NCI-H2171 (cell line): ENCODE results near the gene NDST1.
"Not testable (repeated sequence)": the region's sequence is repeated elsewhere in the genome, so short reads cannot be mapped to it uniquely, and the experiment has no call there.

ENCODE experiments used
- DNase-seq: peaks from one replicate; lab custom pipeline; 2025; lab: John Stamatoyannopoulos, UW

The NDST1 gene

DNA sequence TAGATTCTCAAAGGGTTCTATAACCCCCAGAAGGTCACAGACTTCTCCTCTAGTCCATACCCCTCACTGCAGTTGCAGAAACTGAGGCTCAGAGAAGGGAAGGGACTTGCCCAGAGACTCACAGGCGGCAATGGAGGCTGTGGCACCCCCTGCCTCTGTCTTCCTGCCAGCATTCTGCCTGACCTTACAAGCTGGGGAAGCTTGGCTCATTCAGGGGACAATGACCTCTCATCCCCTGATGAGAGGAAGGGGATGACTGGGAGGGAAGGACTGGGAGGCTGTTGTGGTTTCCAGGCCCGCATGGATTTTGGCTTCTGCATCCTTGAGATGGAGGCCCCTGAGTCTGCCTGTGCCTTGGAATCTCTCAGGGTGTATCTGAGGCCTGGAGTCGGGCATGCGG is 897 bp downstream of the NDST1 start:
- DNase-seq = no peak

DNA sequence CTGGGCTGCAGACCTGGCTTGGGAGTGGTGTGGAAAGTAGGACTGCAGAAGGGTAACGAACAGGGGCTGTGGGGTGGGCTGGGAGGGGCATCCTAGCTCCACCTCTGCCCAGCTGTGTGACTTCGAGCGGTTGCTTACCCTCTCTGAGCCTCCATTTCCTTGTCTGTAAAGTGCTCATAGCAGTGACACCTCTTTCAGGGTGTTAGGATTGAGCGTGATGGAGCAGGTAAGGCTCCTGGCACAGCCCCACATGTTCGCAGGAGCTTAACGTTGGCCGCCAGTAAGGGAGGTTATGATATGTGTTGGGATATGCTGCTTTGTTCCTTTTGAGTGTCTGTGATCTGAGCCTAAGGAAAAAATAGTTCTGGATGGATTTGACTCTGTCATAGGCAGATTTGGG is 2.1 kb downstream of the NDST1 start:
- no peak for DNase-seq

DNA sequence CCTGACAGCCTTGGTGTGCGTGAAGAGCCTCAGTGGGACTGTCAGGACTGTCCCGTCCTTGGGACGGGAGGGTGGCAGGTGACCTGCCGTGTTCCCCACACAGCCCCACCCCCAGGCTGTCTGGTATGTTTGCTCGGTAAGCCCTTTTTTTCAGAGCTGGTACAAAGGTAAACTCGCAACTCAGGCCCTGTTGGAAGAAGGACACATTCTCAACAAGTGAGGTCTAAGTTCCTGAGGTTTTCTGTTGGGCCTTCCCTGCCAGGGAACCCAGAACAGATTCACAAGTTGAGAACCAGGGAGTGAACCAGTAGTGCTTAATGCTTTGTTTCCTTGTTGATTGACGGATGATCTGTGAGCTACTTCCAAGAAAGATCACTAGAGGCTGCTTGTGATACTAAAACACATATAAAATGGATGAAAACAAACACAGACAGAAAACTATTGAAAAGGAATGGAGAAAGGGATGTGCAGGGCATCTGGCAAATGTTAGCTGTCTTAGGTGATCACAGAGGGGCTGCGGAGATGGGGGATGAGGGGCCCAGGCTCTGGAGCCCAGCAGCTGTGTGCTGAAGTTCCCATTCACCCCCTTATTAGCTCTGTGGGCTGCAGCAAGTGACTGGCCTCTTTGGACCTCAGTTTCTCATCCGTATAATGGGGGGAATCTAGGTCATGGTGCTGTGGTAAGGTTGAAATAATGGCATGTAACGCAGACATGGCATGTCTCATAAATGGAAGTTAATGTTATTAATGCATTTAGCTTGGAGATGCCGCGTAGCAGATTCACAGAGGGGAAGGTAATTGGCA is 2.7 kb downstream of the NDST1 start:
- DNase-seq = no peak

GRCh38 chr5:150511578-150512367 is 3.8 kb downstream of the NDST1 start:
- DNase-seq = no peak

GRCh38 chr5:150512368-150512747 is 4.4 kb downstream of the NDST1 start:
- no peak for DNase-seq

DNA sequence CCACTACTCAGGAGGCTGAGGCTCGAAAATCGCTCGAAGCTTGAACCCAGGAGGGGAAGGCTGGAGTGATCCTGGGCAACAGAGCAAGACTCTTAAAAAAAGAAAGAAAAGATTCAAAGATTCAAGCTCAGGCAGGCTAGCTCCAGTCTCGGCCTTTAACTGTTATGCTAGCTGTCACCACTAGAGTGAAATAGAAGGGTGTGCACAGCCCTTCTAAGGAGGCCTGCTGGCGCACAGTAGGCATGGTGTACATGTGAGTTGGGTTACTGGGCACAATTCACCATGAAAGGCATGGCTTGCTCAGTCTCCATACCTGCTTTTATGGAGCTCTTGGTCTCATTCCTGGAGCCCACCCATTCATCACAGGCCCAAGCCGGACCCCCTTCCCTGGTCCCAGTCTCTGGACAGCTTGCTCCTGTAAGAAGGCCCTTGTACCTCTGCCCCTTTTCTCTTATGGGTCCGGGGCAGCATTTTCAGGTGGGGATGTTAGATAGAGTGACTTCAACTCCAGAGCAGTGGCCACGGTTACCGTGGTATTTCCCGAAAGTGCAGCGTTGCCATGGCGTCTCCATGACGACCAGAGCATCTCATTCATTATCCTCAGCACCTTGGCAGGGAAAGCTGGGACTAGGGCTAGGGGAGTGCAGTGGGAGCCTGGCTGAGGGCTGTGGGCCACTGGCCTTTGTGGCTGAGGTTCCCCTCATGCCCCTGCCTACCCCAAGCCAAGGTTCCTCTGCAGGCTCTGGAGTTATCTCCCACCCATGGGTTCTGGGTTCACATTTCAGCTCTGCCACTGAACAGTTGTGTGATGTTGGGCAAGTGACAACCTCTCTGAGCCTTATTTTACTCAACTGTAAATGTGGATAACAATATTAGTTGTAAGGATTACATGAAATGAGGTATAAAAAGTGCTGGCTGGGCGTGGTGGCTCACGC is 5.7 kb downstream of the NDST1 start:
- no peak for DNase-seq

GRCh38 chr5:150514708-150515211 is 6.8 kb downstream of the NDST1 start:
- DNase-seq = no peak

DNA sequence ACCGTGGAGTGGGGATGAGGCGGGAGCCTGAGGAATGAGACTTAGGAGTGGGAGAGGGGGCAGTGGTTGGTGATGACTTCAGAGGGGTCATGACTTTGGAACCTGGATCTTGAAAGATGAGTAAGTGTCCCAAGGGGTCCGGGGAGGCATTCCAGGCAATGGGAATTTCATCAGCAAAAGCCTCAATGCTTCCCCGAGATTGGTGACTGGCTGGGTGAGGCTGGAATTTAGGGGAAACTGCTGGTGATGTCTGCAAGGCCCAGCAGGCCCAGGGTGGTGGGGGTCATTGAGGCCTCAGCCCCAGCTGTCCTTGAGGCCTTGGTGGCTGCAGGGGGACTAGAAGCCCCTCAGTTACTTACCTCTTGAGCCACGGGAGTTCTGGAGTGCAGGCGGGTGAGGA is 7.5 kb downstream of the NDST1 start:
- no peak for DNase-seq

- no peak for DNase-seq
Measured at GRCh38 chr5:150516011-150516410, 8.1 kb downstream of the NDST1 start.

GRCh38 chr5:150517272-150518152 is 9.6 kb downstream of the NDST1 start:
- DNase-seq = no peak

DNA sequence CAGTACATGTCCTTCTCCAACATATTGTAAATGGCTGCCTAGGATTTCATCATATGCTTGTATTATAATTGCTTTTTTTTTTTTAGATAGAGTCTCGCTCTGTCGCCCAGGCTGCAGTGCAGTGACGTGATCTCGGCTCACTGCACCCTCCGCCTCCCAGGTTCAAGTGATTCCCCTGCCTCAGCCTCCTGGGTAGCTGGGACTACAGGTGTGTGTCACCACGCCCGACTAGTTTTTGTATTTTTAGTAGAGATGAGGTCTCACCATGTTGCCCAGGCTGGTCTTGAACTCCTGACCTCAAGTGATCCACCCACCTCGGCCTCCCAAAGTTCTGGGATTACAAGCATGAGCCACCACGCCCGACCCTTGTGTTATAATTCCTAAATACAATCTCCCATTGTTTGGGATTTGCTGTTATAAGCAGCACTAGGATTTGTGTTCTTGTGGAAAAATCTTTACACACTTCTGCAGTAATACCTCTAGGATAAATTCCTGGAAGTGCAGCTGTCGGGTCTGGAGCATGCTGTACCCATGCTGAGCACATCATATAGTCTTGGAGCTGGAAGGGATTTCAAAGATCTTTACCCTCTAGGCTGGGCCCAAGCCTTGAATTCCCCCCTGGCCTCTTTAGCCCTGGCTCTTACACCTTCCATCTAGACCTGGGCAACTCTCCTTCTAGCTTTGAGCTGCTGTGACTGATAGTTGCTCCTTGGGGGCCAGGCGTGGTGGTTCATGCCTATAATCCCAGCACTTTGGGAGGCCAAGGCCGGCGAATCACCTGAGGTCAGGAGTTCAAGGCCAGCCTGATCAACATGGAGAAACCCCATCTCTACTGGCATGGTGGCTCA is 11.0 kb downstream of the NDST1 start:
- not testable (repeated sequence) for DNase-seq

GRCh38 chr5:150519560-150519945 is 11.6 kb downstream of the NDST1 start:
- DNase-seq = no peak

DNA sequence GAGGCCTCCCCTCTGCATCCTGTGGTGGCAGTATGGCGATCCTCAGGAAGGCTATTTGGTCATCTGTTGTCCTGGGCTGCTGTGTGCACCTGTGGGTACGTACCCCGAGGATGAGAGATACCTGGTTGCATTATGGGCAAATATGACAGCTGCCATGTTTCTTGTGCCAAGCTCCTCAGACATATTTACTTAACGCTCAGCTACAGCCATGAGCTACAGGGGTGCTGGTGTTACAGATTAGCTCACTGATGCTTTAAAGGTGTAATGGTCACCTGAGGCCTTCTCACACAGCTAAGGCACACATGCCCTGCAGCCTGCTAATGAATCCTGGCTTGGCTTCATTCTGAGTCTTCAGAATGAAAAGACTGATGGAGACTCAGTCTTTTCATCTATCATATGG is 12.0 kb downstream of the NDST1 start:
- no peak for DNase-seq

GRCh38 chr5:150520747-150521521 is 13.0 kb downstream of the NDST1 start:
- no peak for DNase-seq

DNA sequence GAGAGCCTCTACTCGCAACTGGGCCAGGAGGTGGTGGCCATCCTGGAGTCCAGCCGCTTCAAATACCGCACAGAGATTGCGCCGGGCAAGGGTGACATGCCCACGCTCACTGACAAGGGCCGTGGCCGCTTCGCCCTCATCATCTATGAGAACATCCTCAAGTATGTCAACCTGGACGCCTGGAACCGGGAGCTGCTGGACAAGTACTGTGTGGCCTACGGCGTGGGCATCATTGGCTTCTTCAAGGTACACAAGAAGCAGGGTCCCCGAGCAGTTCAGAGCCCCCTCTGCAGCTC is 13.5 kb downstream of the NDST1 start:
- no peak for DNase-seq

DNA sequence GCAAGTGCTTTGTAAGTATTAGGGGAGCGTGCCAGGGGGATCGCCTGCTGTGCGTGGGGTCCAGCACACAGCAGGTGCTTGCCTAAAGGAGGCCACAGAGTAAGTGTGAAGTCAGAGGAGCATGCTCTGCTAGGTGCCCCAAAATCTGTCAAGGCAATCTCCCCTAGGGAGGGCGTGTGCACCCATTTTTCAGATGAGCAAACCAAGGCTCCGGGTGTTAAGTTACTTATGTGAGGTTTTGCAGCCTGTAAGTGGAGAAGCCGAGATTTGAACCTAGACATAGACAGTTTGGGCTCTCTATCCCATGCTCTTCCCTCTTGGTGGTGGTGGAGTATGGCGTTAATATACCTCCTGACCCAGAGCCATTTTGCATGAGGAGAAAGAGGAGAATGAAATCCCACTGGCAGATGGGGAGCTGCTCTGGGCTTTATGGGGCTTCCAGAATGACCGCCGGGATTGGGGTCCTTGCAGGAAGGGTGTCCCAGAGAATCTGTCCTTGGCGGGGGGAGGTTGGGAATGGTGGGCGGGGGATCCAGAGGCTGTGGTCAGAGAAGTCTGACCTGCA is 14.1 kb downstream of the NDST1 start:
- DNase-seq = no peak

- no peak for DNase-seq
Measured at GRCh38 chr5:150522504-150523414, 14.8 kb downstream of the NDST1 start.
